HG02973 (cell line): ENCODE results near the gene CARMIL1.
"Not testable (repeated sequence)": the region's sequence is repeated elsewhere in the genome, so short reads cannot be mapped to it uniquely, and the experiment has no call there.

Experiments used
- ATAC-seq: cut with Tn5 transposase; IDR thresholded peaks from one replicate; pipeline ENCODE4 v1.9.1; 2021; ENCODE audit warnings: moderate library complexity; ENCODE audit not compliant: unreplicated experiment

CARMIL1 gene

DNA sequence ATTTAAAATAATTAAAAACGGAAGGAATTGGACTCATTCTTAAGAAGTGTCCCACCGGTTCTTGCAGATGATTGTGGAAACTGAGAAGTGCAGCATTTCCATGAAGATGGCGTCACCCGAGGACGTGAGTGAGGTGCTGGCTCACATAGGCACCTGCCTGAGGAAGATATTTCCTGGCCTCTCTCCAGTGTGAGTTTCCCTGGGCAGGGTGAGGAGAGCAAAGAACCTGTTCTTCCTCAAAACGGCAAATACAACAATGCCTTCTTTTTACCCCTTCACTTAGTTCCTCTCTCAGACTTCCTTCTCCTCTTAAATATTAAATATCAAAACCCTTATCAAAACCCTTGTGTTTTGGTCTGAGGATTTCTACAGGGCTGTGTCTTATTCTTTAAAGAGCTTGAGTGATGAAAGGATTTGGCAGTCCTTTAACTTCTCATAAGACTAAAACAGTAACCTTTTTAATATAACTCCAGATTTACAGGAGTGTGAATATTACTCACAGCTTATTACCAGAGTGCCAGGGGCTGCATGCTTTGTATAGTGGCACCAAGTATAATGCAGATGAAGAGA is 156.3 kb downstream of the CARMIL1 start:
- ATAC-seq: no peak

DNA sequence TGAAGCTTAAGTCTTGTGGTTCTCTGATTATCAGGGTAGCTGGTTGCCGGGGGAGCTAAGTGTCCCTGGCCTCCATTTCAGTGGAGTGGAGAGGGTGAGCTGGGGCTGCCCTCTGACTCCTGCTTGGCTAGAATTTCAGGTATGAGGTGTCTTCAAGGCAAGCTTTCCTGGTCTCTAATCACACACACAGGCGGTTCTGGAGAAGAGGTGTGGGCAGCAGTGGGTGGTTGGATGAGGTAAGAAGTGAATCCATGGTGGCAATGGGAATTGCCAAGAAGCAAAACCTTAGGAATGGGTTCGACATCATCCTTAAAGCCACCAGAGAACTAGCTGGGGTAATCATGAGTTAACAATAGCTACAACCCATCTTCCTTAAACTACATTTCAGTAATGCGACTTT is 157.6 kb downstream of the CARMIL1 start:
- ATAC-seq: no peak

DNA sequence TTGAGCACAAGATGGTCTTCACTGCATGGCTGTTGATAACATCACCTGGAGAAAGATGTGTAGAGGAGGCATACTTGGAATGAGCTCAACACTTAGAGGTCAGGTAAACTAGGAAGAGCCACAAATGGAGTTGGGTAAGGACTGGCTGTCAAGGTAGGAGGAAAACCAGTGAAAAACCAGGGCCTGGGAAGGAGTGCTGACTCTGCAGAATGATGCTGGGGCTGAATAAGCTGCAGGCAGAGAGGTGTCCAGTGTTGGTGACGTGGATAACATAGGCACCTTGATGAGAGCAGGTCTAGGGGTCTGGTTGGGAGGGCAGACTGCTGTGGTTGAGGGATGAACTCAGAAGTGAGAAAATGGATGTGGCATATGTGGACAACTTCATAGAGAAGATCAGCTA is 160.2 kb downstream of the CARMIL1 start:
- no peak for ATAC-seq

DNA sequence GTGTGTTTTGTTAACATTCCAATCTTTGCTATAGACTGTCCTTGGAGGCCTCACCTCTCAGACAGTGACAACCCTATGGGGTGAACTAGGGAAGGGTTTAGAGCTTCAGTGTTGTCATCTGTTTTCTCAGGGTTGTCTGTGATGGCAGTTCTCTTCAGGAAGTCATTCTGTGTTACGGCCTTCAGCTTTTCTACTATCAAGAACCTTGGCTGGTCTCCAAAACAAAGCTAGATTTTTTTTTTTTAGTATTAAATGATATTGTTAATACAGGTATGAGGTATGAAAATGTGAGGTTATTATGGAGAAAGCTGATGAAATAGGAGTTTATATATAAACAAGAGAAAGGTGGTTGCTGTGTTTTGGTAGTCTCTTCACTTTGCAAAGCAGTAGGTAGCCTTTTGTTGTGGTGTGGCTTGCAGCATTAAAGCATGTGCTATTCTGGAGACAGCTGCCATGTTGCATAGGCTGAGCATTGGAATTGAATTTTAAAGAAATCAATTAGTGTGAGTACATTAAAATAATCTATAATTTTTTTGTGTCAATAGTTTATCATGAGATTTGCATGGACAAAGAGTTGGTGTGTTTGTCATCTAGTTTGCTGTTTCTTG is 162.6 kb downstream of the CARMIL1 start:
- ATAC-seq: no peak

DNA sequence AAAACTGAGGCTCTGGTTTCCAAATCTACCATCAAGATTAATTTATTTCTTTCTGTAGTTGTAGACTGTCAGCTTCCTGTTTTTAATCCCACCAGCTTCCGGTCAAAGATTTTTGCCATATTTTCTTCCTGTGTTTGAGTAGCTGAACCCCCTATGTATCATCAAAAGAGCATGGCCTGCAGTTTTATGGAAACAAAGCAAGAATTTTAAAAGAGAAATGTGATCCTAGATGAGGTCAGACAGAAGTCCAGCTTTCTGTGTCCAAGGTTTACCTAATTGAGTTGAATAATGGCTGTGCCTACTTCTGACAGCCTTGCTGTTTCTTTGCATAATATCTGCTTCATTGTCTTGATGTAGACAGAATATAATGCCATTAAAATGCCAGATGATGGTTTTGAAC is 163.7 kb downstream of the CARMIL1 start:
- no peak for ATAC-seq

DNA sequence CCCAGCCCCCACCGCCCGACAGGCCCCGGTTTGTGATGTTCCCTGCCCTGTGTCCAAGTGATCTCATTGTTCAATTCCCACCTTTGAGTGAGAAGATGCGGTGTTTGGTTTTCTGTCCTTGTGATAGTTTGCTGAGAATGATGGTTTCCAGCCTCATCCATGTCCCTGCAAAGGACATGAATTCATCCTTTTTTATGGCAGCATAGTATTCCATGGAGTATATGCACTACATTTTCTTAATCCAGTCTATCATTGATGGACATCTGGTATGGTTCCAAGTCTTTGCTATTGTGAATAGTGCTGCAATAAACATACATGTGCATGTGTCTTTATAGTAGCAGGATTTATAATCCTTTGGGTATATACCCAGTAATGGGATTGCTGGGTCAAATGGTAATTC is 165.3 kb downstream of the CARMIL1 start:
- not testable (repeated sequence) for ATAC-seq

DNA sequence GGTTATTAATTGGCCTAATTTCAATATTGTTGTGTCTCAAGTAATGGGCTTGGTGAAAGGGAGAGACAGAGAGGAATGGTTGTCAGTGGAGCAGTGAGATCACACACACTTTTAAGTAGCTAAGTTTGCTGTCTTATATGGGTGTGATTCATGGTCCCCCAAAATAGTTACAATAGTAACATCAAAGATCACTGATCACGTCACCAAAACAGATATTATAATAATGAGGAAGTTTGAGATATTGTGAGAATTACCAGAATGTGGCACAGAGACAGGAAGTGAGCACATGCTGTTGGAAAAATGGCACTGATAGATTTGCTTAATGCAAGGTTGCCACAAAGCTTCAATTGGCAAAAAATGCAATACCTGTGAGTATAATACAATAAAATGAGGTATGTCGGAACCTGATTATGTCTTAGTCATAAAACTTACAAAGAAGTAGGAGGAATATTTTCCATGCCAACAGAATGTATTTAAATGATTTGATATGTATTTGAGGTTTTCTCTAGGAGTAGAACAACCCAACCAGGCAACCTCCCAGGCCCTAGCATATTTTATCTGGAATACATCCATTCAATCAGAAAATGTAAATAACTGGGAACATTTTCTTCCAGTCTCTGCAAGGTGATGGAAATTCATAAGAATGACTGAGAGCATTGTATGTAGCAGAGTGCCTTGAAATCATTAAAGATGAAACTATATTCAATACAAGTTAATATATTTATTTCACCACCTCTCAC is 167.8 kb downstream of the CARMIL1 start:
- ATAC-seq: no peak

DNA sequence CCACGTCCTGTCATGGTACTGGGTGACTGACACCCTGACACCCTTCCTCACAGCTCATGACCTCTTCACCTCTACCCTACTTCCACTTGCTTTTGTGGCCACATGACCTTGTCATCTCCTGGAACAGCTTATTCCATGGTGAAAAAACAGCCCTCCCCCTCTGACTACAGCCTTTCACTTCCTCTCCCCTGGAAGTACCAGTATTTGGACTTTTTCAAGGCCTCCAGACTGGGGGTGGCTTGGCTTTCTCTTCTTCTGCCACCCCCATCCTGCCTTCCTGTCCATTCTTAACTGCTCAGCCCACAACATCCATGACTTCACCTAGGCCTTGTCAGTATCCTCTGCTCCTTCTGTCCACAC is 168.4 kb downstream of the CARMIL1 start:
- ATAC-seq: no peak

DNA sequence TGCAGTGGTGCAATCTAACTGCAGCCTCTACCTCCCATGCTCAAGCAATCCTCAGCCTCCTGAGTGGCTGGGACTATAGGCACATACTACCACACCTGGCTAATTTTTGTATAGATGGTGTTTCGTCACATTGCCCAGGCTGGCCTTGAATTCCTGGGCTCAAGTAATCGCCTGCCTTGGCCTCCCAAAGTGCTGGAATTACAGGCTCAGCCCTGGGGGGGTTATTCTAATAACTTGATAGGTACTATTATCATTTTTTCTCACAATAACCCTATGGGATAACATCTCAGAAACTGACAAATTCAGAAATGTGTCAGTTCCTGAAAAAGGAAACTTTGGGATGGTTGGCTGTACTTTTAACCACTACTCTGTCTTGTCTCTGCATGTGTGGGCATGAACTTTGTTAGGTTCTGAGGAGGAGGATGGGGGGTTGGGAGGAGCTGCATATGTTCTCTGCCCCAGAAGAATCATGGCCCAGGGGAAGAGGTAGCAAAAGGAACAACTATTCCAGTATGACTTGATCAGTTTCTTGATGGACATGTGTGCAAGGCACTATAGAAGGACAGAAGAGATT is 169.9 kb downstream of the CARMIL1 start:
- no peak for ATAC-seq

DNA sequence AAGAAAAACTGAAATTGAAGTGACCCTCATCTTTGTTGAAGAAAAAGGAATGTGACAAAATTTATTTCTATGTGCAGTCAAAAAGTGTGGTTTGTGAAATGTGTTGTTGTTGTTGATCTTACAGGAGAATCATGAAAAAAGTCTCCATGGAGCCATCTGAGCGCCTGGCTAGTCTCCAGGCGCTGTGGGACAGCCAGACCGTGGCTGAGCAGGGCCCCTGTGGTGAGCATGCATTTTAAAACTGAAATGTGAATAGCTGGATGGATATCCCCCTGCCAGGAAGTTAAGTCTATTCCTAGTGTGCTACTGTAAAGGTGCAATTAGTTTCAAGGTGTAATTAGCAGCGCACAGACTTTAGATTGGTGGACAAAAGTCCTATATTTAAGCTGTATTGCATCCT is 170.6 kb downstream of the CARMIL1 start:
- ATAC-seq: no peak

DNA sequence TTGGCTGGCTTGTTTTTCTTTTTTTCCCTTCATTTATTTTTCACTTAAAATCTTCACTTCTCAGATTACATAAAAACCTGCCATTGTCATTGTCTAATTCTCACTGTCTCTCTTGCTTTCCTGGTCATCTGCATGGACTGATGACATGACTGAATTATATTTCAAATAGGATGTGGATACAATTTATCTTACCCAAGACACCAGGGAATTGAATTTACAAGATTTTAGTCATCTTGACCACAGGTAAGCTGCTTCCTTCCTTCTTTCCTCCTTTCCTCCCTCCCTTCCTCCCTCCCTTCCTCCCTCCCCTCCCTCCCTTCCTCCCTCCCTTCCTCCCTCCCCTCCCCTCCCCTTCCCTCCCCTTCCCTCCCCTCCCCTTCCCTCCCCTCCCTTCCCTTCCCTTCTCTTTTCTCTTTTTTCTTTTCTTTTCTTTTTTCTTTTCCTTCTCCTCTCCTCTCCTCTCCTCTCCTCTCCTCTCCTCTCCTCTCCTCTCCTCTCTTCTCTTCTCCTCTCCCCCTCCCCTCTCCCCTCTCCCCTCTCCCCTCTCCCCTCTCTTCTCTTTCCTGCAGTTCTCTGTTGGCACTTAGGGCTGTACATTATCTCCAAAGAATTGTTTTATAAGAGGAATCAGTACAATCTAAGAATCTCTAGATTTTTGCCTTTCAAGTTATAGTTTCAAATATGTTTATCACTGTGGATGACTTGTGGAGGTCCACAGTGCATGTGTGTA is 171.5 kb downstream of the CARMIL1 start:
- ATAC-seq: no peak

DNA sequence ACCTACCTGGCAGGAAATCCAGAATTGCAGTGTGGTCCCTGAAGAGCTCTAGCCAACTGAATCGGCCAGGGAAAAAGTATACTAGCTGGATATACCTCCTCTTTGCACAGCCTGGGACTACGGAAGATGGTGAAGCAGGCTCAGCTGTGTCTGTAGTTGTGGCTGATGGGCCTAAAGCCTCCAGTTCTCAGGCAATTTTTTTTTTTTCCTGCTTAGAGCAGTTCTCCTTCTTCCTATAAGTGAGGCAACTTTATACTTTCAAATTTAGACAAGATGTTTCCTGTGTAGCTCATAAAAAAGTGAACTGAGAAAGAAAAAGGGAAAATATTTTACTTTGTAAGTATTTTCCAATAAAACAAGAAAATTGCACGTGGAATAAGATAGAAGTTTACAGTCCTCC is 172.9 kb downstream of the CARMIL1 start:
- no peak for ATAC-seq

DNA sequence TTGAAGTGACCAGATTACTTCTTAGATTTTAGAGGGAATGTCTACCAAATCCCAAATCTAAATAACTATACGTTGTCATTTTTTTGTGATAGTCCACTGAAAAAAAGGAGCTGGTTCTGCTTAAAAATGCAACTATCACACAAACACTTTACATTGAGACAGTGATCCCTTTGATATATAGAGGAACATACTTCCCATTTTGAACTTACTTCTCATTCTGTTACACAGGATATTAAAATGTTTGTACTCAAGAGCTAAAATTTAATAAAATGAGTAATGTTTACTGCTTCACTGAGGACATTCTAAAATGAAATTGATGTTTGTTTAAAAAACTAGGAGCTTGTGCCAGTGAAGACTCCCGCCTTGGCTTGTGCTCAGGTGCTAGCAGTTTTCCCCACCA is 174.1 kb downstream of the CARMIL1 start:
- ATAC-seq: no peak

DNA sequence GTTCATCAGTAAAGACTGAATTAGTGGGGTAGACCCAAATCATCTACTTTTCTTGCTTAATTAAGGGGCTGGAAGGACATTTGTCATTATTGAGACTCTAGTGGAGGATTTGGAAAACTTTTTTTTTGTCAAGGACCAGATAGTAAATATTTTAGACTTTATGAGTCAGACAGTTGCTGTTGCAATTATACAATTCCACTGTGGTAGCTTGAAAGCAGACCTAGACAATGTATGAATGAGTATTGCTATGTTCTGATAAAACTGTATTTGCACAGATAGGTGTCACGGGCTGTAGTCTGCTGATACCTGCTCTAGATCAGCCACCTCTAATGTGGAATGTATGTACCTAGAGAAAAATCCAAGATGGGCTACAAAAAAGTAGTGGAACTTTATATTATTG is 175.0 kb downstream of the CARMIL1 start:
- ATAC-seq: no peak

DNA sequence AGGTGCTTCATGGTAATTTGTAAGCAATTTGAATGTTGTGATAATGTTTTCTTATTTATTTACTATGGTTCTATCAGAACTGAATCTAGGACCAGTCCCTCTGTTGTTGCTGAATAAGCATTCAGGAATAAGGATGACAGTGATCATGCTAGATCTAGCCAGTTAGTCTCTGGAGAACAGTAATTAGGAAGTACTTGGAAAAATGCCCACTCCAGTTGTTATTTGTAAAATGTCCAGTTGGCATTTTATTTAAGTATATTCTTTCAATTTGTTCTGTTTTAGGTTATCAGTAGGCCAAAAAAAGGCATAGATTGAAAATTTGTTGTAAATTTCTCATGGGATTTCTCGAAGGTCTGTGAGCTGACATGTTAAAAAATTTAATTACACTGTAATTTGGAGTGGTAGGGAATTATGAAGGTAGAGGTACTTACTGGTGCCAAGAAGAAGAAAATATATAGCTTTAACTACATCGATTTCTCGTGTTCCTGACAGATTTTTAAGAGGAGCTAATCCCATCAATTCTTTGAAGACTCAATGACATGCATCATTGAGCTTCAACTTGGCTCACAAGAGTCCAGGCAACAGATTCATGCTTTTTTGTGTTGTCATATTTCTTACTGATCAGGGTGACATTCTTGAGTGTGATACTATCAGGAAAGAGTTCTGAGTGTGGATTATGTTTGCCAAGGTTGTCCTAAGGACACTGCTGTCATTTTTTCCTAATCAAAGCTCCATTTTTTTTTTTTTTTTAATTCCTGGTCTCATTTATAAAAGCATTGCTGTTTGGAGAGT is 177.3 kb downstream of the CARMIL1 start:
- no peak for ATAC-seq

DNA sequence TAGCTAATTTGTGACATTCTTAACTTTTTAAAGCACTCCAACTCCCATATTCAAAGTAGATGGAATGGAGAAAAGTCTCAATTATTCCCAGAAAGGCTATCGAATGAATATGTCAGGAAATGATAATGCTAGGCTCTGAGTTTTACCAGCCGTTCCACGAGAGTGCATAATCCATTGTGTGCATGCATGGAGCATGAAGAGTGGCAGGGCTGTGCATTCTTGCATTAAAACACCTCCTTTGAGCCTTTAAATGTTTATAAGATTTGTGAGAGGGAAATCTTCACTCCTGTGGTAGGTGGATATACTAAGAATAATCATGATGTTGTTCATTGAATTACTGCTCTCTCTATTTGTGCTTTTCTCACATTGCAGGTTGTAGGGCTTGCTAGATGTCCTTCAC is 178.3 kb downstream of the CARMIL1 start:
- ATAC-seq: no peak

DNA sequence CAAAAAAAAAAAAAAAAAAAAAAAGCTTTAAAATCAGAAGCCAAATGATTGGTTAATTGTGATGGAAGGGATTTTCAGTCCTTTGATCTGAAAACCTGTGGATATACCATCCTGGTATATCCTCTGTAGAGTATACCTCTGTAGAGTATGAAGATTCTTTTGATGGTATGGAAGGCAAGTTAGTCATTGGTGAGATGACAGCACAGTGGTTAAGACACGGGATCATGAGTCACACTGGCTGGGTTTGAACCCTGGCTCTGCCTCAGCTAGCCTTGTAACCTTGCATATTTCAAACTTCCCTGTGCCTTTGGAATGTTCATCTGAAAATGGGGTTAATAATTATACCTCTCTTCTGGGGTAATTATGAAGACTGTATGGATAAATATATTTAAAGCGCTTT is 179.3 kb downstream of the CARMIL1 start:
- no peak for ATAC-seq

DNA sequence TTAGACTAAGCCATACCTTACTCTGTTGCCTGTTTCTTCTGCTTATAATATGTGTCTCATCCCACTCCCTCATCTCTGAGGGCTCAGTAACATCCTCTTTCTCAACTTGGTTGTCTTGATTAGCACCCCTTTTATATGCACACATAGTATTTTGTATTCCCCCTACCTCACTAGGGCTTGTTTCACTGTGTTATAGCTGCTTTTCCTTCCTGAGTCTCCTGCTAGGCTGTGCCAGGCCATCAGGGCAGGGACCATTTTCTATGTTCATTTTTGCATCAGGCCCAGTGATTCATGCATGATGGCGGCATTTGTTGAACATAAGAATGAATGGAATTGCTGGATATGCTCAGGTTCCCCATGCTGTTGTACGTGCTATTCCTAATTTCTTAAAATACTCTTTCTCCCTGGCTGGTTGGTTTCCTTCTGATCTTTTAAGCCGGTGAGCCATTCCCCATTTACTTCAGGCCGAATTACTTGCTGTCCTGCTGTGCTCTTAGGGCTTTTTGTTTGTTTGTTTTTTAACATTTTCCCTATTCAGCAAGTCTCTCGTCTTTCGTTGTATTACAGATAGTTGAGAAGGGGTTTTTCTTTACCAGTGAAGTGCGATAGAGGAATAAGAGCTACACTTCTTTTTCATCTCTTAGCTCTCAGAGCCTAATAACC is 183.2 kb downstream of the CARMIL1 start:
- no peak for ATAC-seq

DNA sequence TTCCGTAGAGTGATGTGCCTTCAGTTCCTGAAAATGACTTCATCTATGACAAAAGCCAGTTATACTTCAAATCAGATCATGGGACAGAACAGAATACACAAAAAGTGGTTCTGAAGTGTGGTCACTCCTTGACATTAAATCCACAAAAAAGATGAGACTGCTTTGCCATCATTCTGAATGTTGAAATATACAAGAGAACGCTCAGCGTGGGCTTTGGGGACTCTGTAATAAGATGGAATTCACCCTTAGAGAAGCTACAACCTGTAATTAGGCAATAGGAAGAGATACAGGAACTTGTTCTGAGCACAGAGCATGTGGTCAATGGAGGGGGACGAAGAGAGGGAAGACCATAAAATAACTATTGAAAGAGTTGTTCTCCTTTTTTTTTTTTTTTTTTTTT is 184.3 kb downstream of the CARMIL1 start:
- no peak for ATAC-seq

DNA sequence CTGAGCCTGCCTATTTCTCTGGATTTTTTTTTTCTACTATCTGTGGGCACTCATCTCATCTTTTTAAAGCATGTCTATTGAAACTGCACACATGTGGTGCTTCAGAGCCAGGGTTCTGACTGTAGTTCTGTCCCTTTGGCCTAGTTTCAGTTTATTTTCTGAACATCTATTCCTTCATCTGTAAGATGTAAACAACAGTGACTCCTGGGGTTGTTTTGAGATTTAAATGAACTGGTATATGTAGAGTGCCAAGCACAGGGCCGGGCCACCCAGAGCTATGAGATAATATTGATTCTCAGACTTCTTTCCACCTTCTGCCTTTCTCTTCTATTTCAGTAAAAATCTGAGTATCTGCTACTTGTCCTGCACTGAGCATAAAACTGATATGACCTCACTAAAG is 185.1 kb downstream of the CARMIL1 start:
- no peak for ATAC-seq
